ENCODE results near the gene TUT4.

TUT4 gene

GRCh38 chr1:52399629-52400028 is 153.3 kb downstream of the TUT4 start:
- no peak for DNase-seq

GRCh38 chr1:52393174-52393573 is 159.7 kb downstream of the TUT4 start:
- no peak for DNase-seq

GRCh38 chr1:52386458-52386857 is 166.4 kb downstream of the TUT4 start:
- no peak for DNase-seq

GRCh38 chr1:52385376-52385775 is 167.5 kb downstream of the TUT4 start:
- no peak for DNase-seq
